Measurements from ENCODE around the gene SFRP5. TPM values are rescaled to one million over a fixed set of nuclear protein-coding genes. Genes with fewer than 3 reads are reported as not detected.

Gene SFRP5
- total RNA-seq, 5 donors from 2014 or later (not counting 1 experiment from before 2014, with no cell fraction given), result 0.76 to 3.1 (median 2.2) TPM

DNA sequence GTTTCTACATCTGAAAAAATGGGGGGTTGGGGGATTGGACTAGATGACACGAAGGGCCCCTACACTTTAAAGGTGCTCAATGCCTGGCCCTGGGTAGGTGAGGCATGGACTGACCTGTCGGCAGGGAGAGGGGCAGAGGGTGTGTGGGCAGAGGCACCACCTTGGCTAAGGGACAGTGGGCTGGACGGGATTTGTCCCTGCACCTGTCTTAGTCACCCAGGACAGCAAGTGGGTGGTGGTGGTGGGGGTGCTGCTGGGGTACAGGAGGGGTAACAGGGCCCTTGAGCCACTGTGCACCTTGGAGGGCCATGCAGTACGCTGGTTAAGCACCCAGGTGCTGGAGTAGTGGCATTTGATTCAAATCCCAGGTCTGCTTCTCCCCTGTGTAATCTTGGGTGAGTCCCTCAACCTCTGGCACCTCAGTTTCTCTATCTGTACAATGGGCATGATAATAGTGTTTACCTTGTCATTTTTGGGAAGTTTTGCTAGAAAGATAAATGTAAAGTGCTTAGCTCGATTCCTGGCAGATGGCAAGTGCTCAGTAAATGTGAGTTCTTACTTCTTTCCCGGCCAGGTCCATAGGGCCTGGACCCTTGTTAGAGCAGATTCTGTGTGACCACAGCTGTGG, 18.1 kb upstream of the SFRP5 start:
- H3K27ac ChIP-seq (ENCODE audit: low read length), result no peak overlapping the region
- POLR2A ChIA-PET, result no interaction called here
- no peak overlapping the region for H3K4me3 ChIP-seq (ENCODE audit: control insufficient read depth in 1 of 2, extremely low read depth in 1 of 2, low read length in 1 of 2)
- H3K4me1 ChIP-seq (ENCODE audit: control insufficient read depth in 1 of 2, extremely low read depth in 1 of 2, insufficient read depth in 2 of 2, low read length in 2 of 2), result peaks cover 0 to 22% of the 10 kb centered on the region in 2 experiments
- 70% methylated on average over 4 of the region's 6 CpGs for WGBS (ENCODE audit: insufficient coverage)
- H3K27ac Mint-ChIP-seq, result no peak overlapping the region
- no peaks in the 10 kb centered on the region for H3K36me3 Mint-ChIP-seq
- peaks cover 0 to 2% of the 10 kb centered on the region in 2 donors for H3K27me3 Mint-ChIP-seq
- ATAC-seq (replicated peaks in 1 of 4), result no peak
- CTCF ChIA-PET, result interaction anchor here (0.6 to 4.4 kb wide), 5 partner anchors 11 to 946 kb away, joined by 4 to 26 read pairs (median 11); no protein-coding TSS in a partner anchor
- H3K27me3 ChIP-seq (replicated peaks in 1 of 2; ENCODE audit: control insufficient read depth in 2 of 2, extremely low read depth in 1 of 2, insufficient read depth in 2 of 2, low read length in 1 of 2), result peaks cover 0 to 45% of the 10 kb centered on the region in 2 experiments
- no peaks in the 10 kb centered on the region for H3K9me3 ChIP-seq
- H3K9me3 Mint-ChIP-seq, result no peaks in the 10 kb centered on the region
- H3K4me1 Mint-ChIP-seq, result peaks cover 16 to 19% (median 18%) of the 10 kb centered on the region in 3 donors
- H3K36me3 ChIP-seq (ENCODE audit: control insufficient read depth in 2 of 2, extremely low read depth in 1 of 2, insufficient read depth in 1 of 2, low read length in 1 of 2), result no peaks in the 10 kb centered on the region
- no peak overlapping the region for H3K4me3 Mint-ChIP-seq
- DNase-seq, result no peak

GRCh38 chr10:97788552-97789442, 17.0 kb upstream of the SFRP5 start:
- peak overlapping the region in 1 of 3 donors; percentile 23 for H3K4me3 Mint-ChIP-seq
- no peak overlapping the region for H3K4me3 ChIP-seq (ENCODE audit: control insufficient read depth in 1 of 2, extremely low read depth in 1 of 2, low read length in 1 of 2)
- peaks cover 0 to 2% of the 10 kb centered on the region in 2 donors for H3K27me3 Mint-ChIP-seq
- no peaks in the 10 kb centered on the region for H3K36me3 Mint-ChIP-seq
- ChIA-PET POLR2A (no interaction called here), CTCF (interaction anchor here in 1 of 2 donors (0.6 to 2.9 kb wide), 3 partner anchors 80 to 139 kb away, joined by 7 to 12 read pairs (median 11); no protein-coding TSS in a partner anchor)
- H3K9me3 ChIP-seq, result no peaks in the 10 kb centered on the region
- H3K36me3 ChIP-seq (ENCODE audit: control insufficient read depth in 2 of 2, extremely low read depth in 1 of 2, insufficient read depth in 1 of 2, low read length in 1 of 2), result no peaks in the 10 kb centered on the region
- DNase-seq, result no peak
- no peaks in the 10 kb centered on the region for H3K9me3 Mint-ChIP-seq
- peaks cover 0 to 45% of the 10 kb centered on the region in 2 experiments for H3K27me3 ChIP-seq (replicated peaks in 1 of 2; ENCODE audit: control insufficient read depth in 2 of 2, extremely low read depth in 1 of 2, insufficient read depth in 2 of 2, low read length in 1 of 2)
- peak in 1 of 4 experiments; percentile 19 for ATAC-seq (replicated peaks in 1 of 4)
- no peak overlapping the region for H3K27ac Mint-ChIP-seq
- H3K4me1 ChIP-seq (ENCODE audit: control insufficient read depth in 1 of 2, extremely low read depth in 1 of 2, insufficient read depth in 2 of 2, low read length in 2 of 2), result peaks cover 0 to 22% of the 10 kb centered on the region in 2 experiments
- H3K27ac ChIP-seq (ENCODE audit: low read length), result no peak overlapping the region
- H3K4me1 Mint-ChIP-seq, result peaks cover 13 to 16% (median 14%) of the 10 kb centered on the region in 3 donors
- WGBS (ENCODE audit: insufficient coverage), result 29% methylated on average over 8 of the region's 22 CpGs

DNA sequence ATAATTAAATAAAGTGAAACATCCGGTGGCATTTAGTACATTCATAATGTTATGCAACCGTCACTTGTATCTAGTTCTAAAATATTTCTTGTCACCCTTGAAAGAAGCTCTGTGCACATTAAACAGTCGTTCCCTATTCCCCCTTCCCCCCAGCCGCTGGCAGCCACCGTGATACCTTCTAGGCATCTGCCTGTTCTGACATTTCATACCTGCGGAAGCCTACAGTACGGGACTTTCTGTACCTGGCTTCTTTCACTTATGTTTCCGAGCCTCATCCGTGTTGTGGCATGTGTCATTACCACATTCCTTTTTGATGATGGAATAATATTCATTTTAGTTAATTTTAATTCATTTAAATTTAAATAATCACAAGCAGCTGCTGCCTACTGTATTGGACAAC, 13.9 kb upstream of the SFRP5 start:
- Mint-ChIP-seq H3K9me3 (no peaks in the 10 kb centered on the region), H3K4me1 (peaks cover 23 to 28% (median 26%) of the 10 kb centered on the region in 3 donors), H3K4me3 (no peak overlapping the region), H3K27ac (no peak overlapping the region), H3K27me3 (peaks cover 0 to 2% of the 10 kb centered on the region in 2 donors), H3K36me3 (no peaks in the 10 kb centered on the region)
- peaks cover 18 to 32% of the 10 kb centered on the region in 2 experiments for H3K4me1 ChIP-seq (ENCODE audit: control insufficient read depth in 1 of 2, extremely low read depth in 1 of 2, insufficient read depth in 2 of 2, low read length in 2 of 2)
- peaks cover 0 to 25% of the 10 kb centered on the region in 2 experiments for H3K27me3 ChIP-seq (replicated peaks in 1 of 2; ENCODE audit: control insufficient read depth in 2 of 2, extremely low read depth in 1 of 2, insufficient read depth in 2 of 2, low read length in 1 of 2)
- ATAC-seq (replicated peaks in 1 of 4), result no peak
- H3K36me3 ChIP-seq (ENCODE audit: control insufficient read depth in 2 of 2, extremely low read depth in 1 of 2, insufficient read depth in 1 of 2, low read length in 1 of 2), result no peaks in the 10 kb centered on the region
- H3K9me3 ChIP-seq, result no peaks in the 10 kb centered on the region
- POLR2A ChIA-PET, result no interaction called here
- CTCF ChIA-PET, result no interaction called here
- H3K4me3 ChIP-seq (ENCODE audit: control insufficient read depth in 1 of 2, extremely low read depth in 1 of 2, low read length in 1 of 2), result no peak overlapping the region
- no peak overlapping the region for H3K27ac ChIP-seq (ENCODE audit: low read length)
- WGBS (ENCODE audit: insufficient coverage), result 77% methylated on average over 2 of the region's 9 CpGs
- no peak for DNase-seq

GRCh38 chr10:97785231-97785630, 13.4 kb upstream of the SFRP5 start:
- H3K27ac Mint-ChIP-seq, result no peak overlapping the region
- WGBS (ENCODE audit: insufficient coverage), result no CpG with 5 or more reads among the region's 5 CpGs
- CTCF ChIA-PET, result no interaction called here

GRCh38 chr10:97784200-97784810, 12.5 kb upstream of the SFRP5 start:
- no peaks in the 10 kb centered on the region for H3K9me3 ChIP-seq
- ChIA-PET POLR2A (no interaction called here), CTCF (interaction anchor here in 1 of 2 donors (0.5 kb wide), 1 partner anchor 65 kb away, joined by 5 read pairs; the partner anchor contains the start of gene GOLGA7B)
- peaks cover 0 to 13% of the 10 kb centered on the region in 2 experiments for H3K27me3 ChIP-seq (replicated peaks in 1 of 2; ENCODE audit: control insufficient read depth in 2 of 2, extremely low read depth in 1 of 2, insufficient read depth in 2 of 2, low read length in 1 of 2)
- H3K4me3 ChIP-seq (ENCODE audit: control insufficient read depth in 1 of 2, extremely low read depth in 1 of 2, low read length in 1 of 2), result no peak overlapping the region
- DNase-seq (no peak), ATAC-seq (replicated peaks in 1 of 4) (no peak)
- Mint-ChIP-seq H3K4me1 (peaks cover 34 to 40% (median 39%) of the 10 kb centered on the region in 3 donors), H3K27me3 (no peaks in the 10 kb centered on the region), H3K9me3 (no peaks in the 10 kb centered on the region), H3K4me3 (no peak overlapping the region), H3K27ac (no peak overlapping the region), H3K36me3 (no peaks in the 10 kb centered on the region)
- 82% methylated on average over 5 of the region's 9 CpGs for WGBS (ENCODE audit: insufficient coverage)
- no peak overlapping the region for H3K27ac ChIP-seq (ENCODE audit: low read length)
- peaks cover 27 to 40% of the 10 kb centered on the region in 2 experiments for H3K4me1 ChIP-seq (ENCODE audit: control insufficient read depth in 1 of 2, extremely low read depth in 1 of 2, insufficient read depth in 2 of 2, low read length in 2 of 2)
- H3K36me3 ChIP-seq (ENCODE audit: control insufficient read depth in 2 of 2, extremely low read depth in 1 of 2, insufficient read depth in 1 of 2, low read length in 1 of 2), result no peaks in the 10 kb centered on the region

More at GRCh38 chr10:97785231-97785630, 13.4 kb upstream of the SFRP5 start:
- H3K4me3 ChIP-seq (ENCODE audit: control insufficient read depth in 1 of 2, extremely low read depth in 1 of 2, low read length in 1 of 2), result no peak overlapping the region
- peaks cover 23 to 37% of the 10 kb centered on the region in 2 experiments for H3K4me1 ChIP-seq (ENCODE audit: control insufficient read depth in 1 of 2, extremely low read depth in 1 of 2, insufficient read depth in 2 of 2, low read length in 2 of 2)
- Mint-ChIP-seq H3K36me3 (no peaks in the 10 kb centered on the region), H3K4me1 (peaks cover 28 to 33% (median 31%) of the 10 kb centered on the region in 3 donors), H3K9me3 (no peaks in the 10 kb centered on the region), H3K27me3 (peaks cover 0 to 2% of the 10 kb centered on the region in 2 donors), H3K4me3 (no peak overlapping the region)
- DNase-seq (no peak), ATAC-seq (replicated peaks in 1 of 4) (no peak)
- peaks cover 0 to 21% of the 10 kb centered on the region in 2 experiments for H3K27me3 ChIP-seq (replicated peaks in 1 of 2; ENCODE audit: control insufficient read depth in 2 of 2, extremely low read depth in 1 of 2, insufficient read depth in 2 of 2, low read length in 1 of 2)
- POLR2A ChIA-PET, result no interaction called here
- H3K9me3 ChIP-seq, result no peaks in the 10 kb centered on the region
- no peaks in the 10 kb centered on the region for H3K36me3 ChIP-seq (ENCODE audit: control insufficient read depth in 2 of 2, extremely low read depth in 1 of 2, insufficient read depth in 1 of 2, low read length in 1 of 2)
- H3K27ac ChIP-seq (ENCODE audit: low read length), result no peak overlapping the region
